Measurements from ENCODE around the gene RSPO4.

GRCh38 chr20:955656-956055, 46.5 kb downstream of the RSPO4 start:
- TF ChIP-seq POLR2A (IDR thresholded peaks at IDR 0.05; ENCODE audit: low read length), result no peak
- no peak for TF ChIP-seq GATA1 (IDR thresholded peaks at IDR 0.05; ENCODE audit: low read depth, low read length)
